T1000 (cell line): ENCODE measurements around the gene PLPPR1.

Source experiments
- DNase-seq: peaks from one replicate; lab custom pipeline; 2025; ENCODE audit warnings: mixed read lengths; lab: John Stamatoyannopoulos, UW

The PLPPR1 gene

GRCh38 chr9:101209670-101210069 lies 181.1 kb downstream of the PLPPR1 start:
- DNase-seq = no peak

GRCh38 chr9:101212661-101213060 lies 184.1 kb downstream of the PLPPR1 start:
- no peak for DNase-seq

GRCh38 chr9:101219030-101219429 lies 190.5 kb downstream of the PLPPR1 start:
- no peak for DNase-seq

- no peak for DNase-seq
Observed at GRCh38 chr9:101220341-101220740, 191.8 kb downstream of the PLPPR1 start.

GRCh38 chr9:101225271-101225670 lies 196.7 kb downstream of the PLPPR1 start:
- DNase-seq = no peak

- no peak for DNase-seq
Observed at GRCh38 chr9:101226161-101226560, 197.6 kb downstream of the PLPPR1 start.

GRCh38 chr9:101226803-101227202 lies 198.3 kb downstream of the PLPPR1 start:
- no peak for DNase-seq

- no peak for DNase-seq
Observed at GRCh38 chr9:101229606-101230005, 201.1 kb downstream of the PLPPR1 start.

- DNase-seq = no peak
Observed at GRCh38 chr9:101232405-101232977, 204.0 kb downstream of the PLPPR1 start.

- DNase-seq = no peak
Observed at GRCh38 chr9:101235105-101235866, 206.8 kb downstream of the PLPPR1 start.

- no peak for DNase-seq
Observed at GRCh38 chr9:101242651-101243050, 214.1 kb downstream of the PLPPR1 start.

GRCh38 chr9:101246691-101247090 lies 218.2 kb downstream of the PLPPR1 start:
- DNase-seq = no peak

- no peak for DNase-seq
Observed at GRCh38 chr9:101247297-101247696, 218.8 kb downstream of the PLPPR1 start.

- no peak for DNase-seq
Observed at GRCh38 chr9:101254733-101255433, 226.4 kb downstream of the PLPPR1 start.

- DNase-seq = no peak
Observed at GRCh38 chr9:101264727-101265126, 236.2 kb downstream of the PLPPR1 start.

- no peak for DNase-seq
Observed at GRCh38 chr9:101265261-101265660, 236.7 kb downstream of the PLPPR1 start.

- no peak for DNase-seq
Observed at GRCh38 chr9:101268426-101268825, 239.9 kb downstream of the PLPPR1 start.

GRCh38 chr9:101269591-101270283 lies 241.2 kb downstream of the PLPPR1 start:
- DNase-seq = no peak

GRCh38 chr9:101270302-101270701 lies 241.8 kb downstream of the PLPPR1 start:
- no peak for DNase-seq

GRCh38 chr9:101271102-101271501 lies 242.6 kb downstream of the PLPPR1 start:
- no peak for DNase-seq

- DNase-seq = no peak
Observed at GRCh38 chr9:101274971-101275768, 246.6 kb downstream of the PLPPR1 start.

- no peak for DNase-seq
Observed at GRCh38 chr9:101275769-101276250, 247.3 kb downstream of the PLPPR1 start.
